NCI-H510A (cell line): ENCODE measurements around the gene MAP1LC3B2.

Experiments used
- DNase-seq: peaks from one replicate; lab custom pipeline; 2025; lab: John Stamatoyannopoulos, UW

Gene MAP1LC3B2

DNA sequence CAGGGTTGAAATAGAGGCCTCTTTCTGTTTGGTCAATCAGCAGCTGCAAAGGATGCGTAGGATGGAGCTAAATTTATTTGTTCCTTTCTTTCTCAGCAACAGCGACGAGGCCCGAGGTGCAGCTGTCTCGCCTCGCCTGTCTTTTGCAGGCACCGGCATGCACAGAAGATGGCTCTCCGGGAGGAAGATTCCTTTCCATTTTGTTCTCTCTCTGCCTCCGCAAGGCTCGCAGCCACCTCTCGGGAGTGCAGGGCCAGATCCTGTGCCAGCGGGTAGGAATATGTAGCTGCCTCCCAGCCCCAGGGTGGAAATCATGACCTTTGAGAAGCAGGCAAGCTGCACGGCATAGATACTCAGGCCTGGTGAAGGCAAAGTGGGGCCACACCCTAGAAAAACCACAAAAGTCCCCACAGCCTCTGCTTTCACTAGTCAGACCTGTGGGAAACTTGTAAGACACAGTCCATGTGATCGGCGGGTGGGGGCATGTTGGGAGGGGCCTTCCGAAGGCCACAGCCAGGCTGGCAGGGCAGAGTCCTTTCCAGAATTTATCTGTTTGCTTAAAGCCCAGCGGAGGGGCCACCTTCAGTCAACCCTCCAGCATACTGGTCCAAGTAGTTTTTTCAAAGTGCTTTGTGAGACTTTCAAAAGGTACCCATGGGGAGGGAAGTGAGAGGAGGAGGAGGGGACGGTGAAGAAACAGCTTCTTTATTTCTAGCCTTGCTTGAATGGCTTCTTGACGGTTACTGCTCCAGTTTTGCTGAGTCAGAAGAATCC, at the start of gene MAP1LC3B2:
Gene MAP1LC3B2 (plus strand): TSS at position 220 of the 774 bp plus-strand sequence. CDS start 16,562 bp downstream, outside the sequence.
- DNase-seq, result no peak

- no peak for DNase-seq
Observed at GRCh38 chr12:116513944-116514343, 45.2 kb upstream of the MAP1LC3B2 start.

DNA sequence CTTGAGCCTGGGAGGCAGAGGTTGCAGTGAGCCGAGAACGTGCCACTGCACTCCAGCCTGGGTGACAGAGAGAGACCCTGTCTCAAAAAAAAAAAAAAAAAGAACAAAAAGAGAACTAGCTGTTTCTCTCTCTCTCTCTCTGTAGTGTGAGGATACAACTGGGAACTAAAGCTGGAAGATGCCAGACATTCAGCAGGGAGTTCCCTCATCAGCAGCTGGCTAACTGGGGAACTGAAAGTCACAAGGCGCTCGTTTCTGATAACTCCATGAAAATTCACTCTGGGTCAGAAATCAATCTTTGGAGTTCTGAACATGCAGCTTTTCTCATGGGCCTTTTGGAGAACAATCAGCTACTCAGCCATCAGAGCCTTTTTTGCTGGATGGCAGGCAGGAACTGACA, 43.5 kb upstream of the MAP1LC3B2 start:
- no peak for DNase-seq

DNA sequence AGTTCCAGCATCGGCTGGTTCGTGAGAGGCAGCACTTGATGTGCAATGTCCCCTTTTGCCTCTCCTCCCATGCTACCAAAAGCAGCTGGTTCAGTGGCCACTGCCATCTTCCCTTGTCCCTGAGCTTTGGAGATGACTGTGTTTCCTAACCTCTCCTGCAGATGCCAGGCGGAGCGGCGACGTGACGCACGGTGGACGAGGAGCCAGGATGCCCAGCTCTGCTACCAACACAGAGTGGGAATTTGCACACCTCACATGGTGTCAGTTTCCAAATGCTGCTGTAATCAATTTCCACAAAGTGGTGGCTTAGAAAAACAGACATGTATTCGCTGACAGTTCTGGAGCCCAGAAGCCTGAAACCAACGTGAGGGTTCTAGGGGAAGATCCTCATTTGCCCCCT, 42.5 kb upstream of the MAP1LC3B2 start:
- DNase-seq, result no peak

DNA sequence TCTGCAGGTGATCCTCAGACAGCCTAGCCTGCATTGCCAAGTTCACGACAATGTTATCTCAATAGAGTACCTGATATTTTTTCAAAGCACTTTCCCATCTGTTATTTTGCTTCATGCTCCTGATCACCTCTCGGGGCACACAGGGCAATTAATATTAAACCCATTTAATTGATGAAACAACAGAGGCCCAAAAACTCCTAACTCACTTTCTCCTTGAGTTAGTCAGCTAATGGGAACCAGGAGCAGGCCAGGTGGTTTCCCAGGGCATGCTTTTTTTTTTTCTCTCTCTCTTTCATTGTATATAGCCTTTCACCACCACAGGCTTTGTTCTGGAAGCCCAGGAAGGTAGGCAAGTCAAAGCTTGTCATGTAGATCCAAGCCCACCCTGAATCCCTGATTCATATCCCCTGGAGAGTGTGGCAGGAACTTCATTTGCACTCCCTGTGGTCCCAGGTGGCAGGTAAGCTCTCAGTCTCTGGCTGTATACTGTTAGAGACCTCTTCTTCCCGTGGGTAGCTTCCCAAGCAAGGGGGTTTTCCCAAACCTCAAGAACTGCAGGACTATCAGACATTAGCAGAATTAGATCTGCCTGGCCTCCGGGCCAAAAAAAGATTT, 41.6 kb upstream of the MAP1LC3B2 start:
- DNase-seq, result no peak

DNA sequence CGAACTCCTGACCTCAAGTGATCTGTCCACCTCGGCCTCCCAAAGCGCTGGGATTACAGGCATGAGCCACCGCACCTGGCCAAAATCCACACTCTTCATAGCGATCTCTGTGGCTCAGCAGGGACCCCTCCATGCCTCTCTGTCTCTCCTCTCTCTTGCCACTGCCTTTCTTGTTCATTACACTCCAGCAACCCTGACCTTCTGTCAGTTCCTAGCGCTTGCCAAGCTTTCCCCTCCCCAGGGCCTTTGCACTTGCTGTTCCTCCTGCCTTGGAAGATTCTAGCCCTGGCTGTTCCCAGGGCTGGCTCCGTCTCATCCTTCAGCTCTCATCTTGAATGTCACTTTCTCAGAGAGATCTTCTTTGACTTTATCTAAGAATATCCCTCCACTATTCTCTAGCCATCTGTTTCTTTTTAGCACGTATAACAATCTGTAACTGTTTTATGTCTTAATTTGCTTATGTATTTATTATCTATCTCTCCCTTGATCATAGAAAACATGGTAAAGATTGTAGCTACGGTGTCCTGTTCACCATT, 38.9 kb upstream of the MAP1LC3B2 start:
- no peak for DNase-seq

- no peak for DNase-seq
Observed at GRCh38 chr12:116520801-116521471, 38.2 kb upstream of the MAP1LC3B2 start.

DNA sequence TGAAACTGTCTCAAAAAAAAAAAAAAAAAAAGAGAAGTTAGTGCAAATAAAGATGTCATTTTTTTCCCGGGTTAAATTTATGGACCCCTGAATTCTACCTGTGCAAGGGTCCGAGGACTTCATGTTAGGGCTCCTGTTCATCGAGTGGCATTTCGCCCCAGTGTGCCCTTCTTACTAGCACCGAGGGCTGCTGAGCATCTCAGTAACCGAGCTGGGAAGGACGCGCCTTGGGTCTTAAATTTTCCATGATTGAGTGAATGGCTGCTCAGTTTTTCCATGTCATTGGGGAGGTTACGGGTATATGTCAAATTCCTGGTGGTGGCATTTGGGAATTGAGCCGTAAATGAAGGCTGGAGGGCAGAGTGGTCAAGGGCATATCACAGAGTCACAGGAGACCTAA, 34.9 kb upstream of the MAP1LC3B2 start:
- no peak for DNase-seq

GRCh38 chr12:116524964-116525379, 34.2 kb upstream of the MAP1LC3B2 start:
- DNase-seq, result no peak

DNA sequence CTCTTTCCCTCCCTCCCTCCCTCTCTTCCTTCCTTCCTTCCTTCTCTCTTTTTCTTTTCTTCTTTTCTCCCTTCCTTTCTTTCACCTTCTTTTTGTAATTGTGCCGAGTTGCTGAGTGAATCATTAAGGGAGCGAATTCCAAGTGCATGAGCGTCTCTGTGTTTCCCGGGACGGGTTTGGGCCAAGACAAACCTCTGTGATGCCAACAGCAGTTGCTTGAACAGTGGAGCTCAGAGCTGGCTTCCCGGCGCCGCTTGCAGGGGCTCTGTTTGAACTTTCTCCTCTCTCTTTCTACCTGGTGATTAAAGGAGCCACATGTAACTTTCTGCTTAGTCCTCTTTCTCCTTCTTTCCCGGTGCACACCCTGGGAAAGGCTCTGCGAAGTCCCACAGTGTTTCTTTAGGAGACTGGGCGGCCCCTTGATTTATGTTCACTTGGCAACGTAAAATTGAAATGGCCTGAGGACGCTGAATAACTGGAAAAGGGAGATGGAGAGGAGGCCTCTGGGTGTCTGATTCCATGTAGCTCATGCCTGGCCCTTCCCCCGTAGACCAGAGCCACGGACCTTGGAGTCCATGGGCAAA, 33.7 kb upstream of the MAP1LC3B2 start:
- no peak for DNase-seq

DNA sequence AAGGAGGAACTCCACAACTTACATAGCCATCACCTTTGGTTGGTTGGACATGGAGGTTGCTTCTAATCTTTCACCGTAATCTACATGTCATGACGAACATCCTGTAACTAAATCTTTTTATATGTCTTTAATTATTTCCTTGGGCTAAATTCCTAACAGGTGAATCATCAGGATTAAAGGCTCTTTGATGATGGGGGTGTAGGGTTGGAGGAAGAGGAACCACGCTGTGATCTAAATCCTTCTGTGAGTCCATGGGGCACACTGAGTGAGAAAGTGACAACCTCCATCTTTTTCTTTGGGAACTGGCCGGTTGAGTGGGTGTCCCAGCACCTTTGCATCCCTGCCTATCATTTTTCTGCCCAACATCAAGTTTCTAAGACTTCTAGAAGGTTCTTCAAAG, 31.1 kb upstream of the MAP1LC3B2 start:
- no peak for DNase-seq

DNA sequence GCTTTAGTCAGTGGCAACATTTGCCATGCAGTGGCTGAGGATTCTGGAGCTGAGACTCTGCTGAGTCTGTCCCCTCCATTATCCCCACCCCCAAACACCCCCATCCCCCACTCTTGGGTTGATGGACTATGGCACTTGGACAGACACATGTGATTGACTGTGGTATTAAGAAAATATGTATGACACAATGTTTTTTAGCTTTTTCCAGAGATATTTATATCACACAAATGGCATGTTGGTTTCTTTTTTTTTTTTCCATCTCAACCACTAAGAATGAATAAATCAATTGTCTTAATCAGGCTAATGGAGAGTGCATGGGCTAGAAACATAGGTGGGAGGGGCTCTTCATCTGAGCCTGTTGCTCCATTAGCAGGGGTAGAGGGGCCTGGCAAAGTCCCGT, 30.7 kb upstream of the MAP1LC3B2 start:
- no peak for DNase-seq

DNA sequence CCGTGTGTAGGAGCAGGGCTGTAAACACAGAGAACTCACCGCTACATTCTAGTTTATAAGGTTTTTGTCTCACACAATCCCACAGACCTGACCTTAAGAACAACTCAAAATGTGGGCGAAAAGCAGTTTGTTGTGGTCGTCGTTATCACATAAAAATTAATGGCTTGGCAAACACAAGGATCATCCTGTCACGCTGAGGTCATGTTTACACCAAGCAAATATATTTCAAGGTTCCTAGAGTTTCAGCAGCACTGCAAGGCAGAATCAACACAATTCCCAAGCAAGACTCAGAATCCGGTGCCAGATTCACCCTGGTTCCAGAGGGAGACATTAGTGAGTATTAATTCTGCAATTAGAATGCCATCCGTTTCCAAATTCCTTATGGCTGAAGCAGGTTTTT, 30.1 kb upstream of the MAP1LC3B2 start:
- DNase-seq, result no peak

DNA sequence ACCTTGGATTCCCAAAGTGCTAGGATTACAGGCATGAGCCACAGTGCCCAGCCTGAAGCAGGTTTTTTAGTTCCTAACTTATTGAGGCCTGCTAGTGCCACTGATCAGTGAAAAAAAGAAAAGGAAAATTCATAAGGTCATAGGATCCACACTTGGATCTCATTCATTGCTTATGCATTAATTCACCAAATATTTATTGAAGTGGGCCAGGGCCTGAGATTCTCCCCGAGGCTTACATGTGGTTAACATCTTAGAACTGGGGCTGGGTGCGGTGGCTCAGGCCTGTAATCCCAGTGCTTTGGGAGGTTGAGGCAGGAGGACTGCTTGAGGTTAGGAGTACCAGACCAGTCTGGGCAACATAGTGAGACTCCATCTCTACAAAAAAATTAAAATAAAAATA, 29.5 kb upstream of the MAP1LC3B2 start:
- no peak for DNase-seq

GRCh38 chr12:116532428-116532827, 26.8 kb upstream of the MAP1LC3B2 start:
- no peak for DNase-seq

DNA sequence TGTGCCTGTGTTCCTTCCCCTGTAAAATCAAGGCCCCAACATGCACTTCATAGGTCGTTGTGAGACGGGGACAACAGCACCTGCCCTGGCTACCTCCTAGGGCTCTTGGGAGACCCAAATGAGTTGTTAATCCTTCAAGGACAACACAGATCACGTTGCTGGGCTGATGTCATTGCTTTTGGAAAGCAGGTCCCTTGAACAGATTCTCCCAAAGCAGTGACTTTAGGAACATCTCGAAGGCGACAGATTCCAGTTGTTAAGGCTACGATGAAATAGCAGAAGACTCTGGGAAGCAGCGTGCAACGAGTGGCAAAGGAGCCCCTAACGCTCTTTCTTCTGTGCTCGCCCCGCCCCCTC, 26.2 kb upstream of the MAP1LC3B2 start:
- peak; percentile 20 for DNase-seq

- peak; percentile 78 for DNase-seq
Observed at GRCh38 chr12:116533343-116534251, 25.6 kb upstream of the MAP1LC3B2 start.

DNA sequence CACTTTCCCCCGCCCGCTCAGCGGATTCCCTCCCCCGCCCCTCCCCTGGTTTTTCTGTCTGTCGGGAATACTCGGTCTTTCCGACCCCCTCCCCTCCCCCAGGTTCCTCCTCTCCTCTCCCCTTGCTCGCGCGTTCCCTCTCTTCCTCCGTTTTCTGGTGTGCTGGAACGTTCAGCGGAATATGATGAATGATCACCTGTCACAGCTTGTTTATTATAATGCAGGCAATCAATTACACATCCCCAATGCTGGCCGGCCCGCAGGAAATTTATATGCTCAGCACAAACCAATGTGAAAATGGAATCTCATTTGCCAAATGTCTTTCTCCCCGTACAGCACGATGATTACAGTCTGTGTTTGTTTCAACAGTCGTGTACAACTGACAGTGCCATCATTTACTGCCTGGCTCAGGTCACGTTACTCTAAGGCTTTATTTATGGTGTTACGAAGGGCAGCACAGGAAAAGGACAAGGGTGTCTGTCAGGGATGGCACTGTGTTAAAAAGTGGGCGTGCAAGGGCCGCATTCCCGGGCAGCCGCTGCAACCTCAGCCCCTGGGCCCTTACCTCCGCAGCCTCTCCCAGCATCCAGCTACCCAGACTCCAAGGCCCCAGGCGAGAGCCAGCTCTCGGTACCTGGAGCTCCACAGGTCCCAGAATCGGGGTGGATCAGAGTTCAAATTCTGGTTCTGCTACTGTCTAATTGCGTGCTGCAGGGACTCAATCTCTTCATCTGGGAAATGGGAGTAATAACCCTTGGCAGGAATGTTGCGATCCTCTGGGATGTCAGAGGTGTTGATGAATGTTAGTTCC, 24.7 kb upstream of the MAP1LC3B2 start:
- no peak for DNase-seq

DNA sequence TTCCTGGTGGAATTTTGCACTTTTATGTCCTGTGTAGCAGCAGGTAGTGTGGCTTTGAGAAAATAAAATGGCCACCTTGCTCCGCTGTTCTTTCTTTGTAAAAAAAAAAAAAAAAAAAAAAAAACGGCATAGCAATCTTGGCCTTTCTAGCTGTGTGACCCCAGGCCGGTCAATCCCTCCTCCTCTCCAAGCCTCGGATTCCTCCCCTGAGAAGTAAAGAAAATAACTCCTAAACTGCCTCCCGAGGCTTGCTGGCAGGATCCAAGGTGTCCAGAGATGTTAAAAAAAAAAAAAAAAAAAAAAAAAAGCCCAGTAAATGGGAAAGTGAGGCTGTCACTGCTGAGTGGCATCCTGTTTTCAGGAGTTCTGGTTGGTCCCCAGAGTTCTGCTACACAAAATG, 23.9 kb upstream of the MAP1LC3B2 start:
- no peak for DNase-seq

DNA sequence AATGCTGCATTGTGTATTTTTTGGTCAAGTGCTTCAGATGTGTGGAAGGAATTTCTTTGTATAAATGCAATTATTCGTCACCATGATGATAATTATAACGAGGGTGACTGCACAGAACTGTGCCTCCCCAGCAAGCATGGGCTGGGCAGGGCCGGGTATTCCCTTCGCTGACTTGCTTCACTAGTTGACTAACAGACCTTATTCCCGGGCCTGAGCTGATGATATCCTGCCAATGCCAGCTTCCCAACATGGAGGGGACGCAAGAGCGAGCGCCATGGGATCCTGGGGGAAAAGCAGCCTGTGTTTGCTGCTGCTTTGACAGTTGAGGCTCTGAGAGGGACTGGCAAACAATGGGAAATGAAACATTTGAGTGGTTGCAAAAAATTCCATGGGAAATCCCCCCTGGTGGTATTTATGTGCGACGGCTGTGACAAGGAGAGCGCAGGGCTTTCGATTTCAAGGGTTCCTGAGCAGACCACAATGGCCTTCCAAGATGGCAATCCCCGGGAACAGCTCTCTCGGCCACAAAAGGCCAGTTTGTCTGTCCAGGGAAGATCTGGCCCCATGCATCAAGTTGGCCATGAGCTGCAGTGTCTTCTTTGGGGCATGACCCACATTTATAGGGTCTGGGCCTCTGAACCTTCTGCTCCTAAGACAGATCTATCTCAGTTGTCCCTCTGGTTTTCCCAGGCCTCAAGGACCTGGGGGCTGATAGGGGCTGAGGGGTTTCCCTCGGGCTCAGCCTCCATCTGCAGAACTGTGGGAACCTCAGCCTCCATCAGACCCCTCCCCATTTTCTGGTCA, 21.9 kb upstream of the MAP1LC3B2 start:
- DNase-seq, result no peak
